K562 (cell line): ENCODE measurements around the gene HRH3.

ENCODE experiments used
- ATF7 ChIP-seq: fragments of 450-650 bp; IDR thresholded peaks from 2 replicates; pipeline ENCODE4 v1.7.1; 2014; ENCODE audit warnings: mild to moderate bottlenecking, moderate library complexity
- CTCF ChIP-seq, 3 experiments: IDR thresholded peaks in 2 of 3; conservative IDR thresholded peaks in 1 of 3; 2 replicates each; pipeline ENCODE4 v1.5.1; 2011 to 2012; ENCODE audit warnings: low read length in 3 of 3, mild to moderate bottlenecking in 3 of 3, control low read depth in 2 of 3, improper control_type of control experiment in 1 of 3, inconsistent platforms in 1 of 3, low read depth in 1 of 3, mixed read lengths in 1 of 3, moderate library complexity in 1 of 3; ENCODE audit not compliant: insufficient read depth in 2 of 3
- EP300 ChIP-seq: IDR thresholded peaks from 2 replicates; pipeline ENCODE4 v1.6.1; 2012; ENCODE audit warnings: low read length, improper control_type of control experiment
- KLF1 ChIP-seq: fragments of 450-650 bp; IDR thresholded peaks from 2 replicates; pipeline ENCODE4 v1.6.1; 2016; ENCODE audit warnings: missing genetic modification characterization, missing compliant biosample characterization
- PKNOX1 ChIP-seq: fragments of 450-650 bp; IDR thresholded peaks from 2 replicates; pipeline ENCODE4 v1.6.1; 2016
- RNF219 ChIP-seq: fragments of 250-450 bp; sonication (Bioruptor Pico); IDR thresholded peaks from 2 replicates; pipeline ENCODE4 v1.5.0; 2022; ENCODE audit warnings: mild to moderate bottlenecking
- TAF1 ChIP-seq: IDR thresholded peaks from 2 replicates; pipeline ENCODE4 v1.6.1; 2011; ENCODE audit warnings: mild to moderate bottlenecking, low read length, moderate library complexity; ENCODE audit not compliant: insufficient read depth, control insufficient read depth, severe bottlenecking; ENCODE audit errors: extremely low read depth
- YY1 ChIP-seq, 3 experiments: IDR thresholded peaks; 2 replicates each; pipeline ENCODE4 v1.6.1; 2011; ENCODE audit warnings: low read length in 2 of 3, mild to moderate bottlenecking in 2 of 3, moderate library complexity in 2 of 3, borderline replicate concordance in 1 of 3, control low read depth in 1 of 3, low read depth in 1 of 3; ENCODE audit not compliant: insufficient read depth in 3 of 3, insufficient replicate concordance in 2 of 3, control insufficient read depth in 1 of 3, insufficient read length in 1 of 3; ENCODE audit errors: extremely low read depth in 1 of 3

GRCh38 chr20:62237514-62237800 is 17.4 kb upstream of the HRH3 start:
- TF ChIP-seq RNF219 (CRISPR knock-in tag) (no peak), EP300 (no peak), PKNOX1 (no peak), TAF1 (no peak), KLF1 (tag) (no peak), CTCF (IDR thresholded peaks at IDR 0.05 in 2 of 3, conservative IDR thresholded peaks at IDR 0.05 in 1 of 3; ENCODE audit: insufficient read depth in 2 of 3, low read depth in 1 of 3, low read length in 3 of 3) (no peak), ATF7 (no peak), YY1 (IDR thresholded peaks at IDR 0.05; ENCODE audit: borderline replicate concordance in 1 of 3, control insufficient read depth in 1 of 3, extremely low read depth in 1 of 3, insufficient read depth in 3 of 3, insufficient read length in 1 of 3, insufficient replicate concordance in 2 of 3, low read depth in 1 of 3, low read length in 2 of 3) (no peak)
